K562 (cell line): ENCODE results near the gene OR6P1. TPM values are rescaled to one million over a fixed set of nuclear protein-coding genes. Genes with fewer than 3 reads are reported as not detected.

Experiments
- ATAC-seq: fragments of 200-7000 bp; cut with Tn5 transposase; 3 replicates; pipeline ENCODE4 v1.9.1; 2020; ENCODE audit warnings: moderate library complexity
- BruUV-seq: library from RNA; stranded (reverse); fragments of 400-500 nt; replicated peaks from 2 replicates; lab custom pipeline; 2021; lab: Mats Ljungman, UMichigan
- CTCF ChIA-PET: fragments of 300-600 bp; formaldehyde crosslinking; extraction: SDS; loops from one replicate; lab custom pipeline; 2021; ENCODE audit warnings: low intra/inter-chr PET ratio; lab: Yijun Ruan, JAX
- POLR2A ChIA-PET: fragments of 300-600, 350-650 bp; sonication (Branson Sonifier 250); formaldehyde crosslinking; extraction: SDS; loops from one replicate; lab custom pipeline; 2021; ENCODE audit warnings: antibody characterized with exemption, inconsistent platforms; lab: Yijun Ruan, JAX
- DNase-seq, 4 experiments: peaks; one replicate each; pipeline versions ENCODE4 v3.0.0 to v3.0.0-alpha.2; 2011 to 2018; ENCODE audit warnings: low spot score in 3 of 4, mixed read lengths in 3 of 4; ENCODE audit errors: extremely low read depth in 1 of 4
- FAIRE-seq: peaks from 2 replicates; lab custom pipeline; 2011; peaks lifted over from hg19 to GRCh38; lab: Jason Lieb, UNC
- H2AFZ ChIP-seq: 2 replicates; pipeline ENCODE4 v1.6.0; 2011; ENCODE audit warnings: low read depth, low read length, control low read depth, inconsistent platforms
- H3K27ac ChIP-seq: fragments of 200-600 bp; 3 replicates; pipeline ENCODE4 v1.8.0; 2011; ENCODE audit warnings: low read depth, mild to moderate bottlenecking, control low read depth, inconsistent platforms, low read length, moderate library complexity, mixed read lengths; ENCODE audit errors: extremely low read depth
- H3K27me3 ChIP-seq, 2 experiments: fragments of 300-600 bp in 1 of 2; 2 replicates in 1 of 2; 3 replicates in 1 of 2; pipeline versions ENCODE4 v1.6.0 to v1.8.0; 2011; ENCODE audit warnings: inconsistent platforms in 2 of 2, low read length in 2 of 2, mild to moderate bottlenecking in 1 of 2, mixed read lengths in 1 of 2, moderate library complexity in 1 of 2; ENCODE audit not compliant: control insufficient read depth in 2 of 2, insufficient read depth in 2 of 2
- H3K36me3 ChIP-seq: fragments of 300-600 bp; 3 replicates; pipeline ENCODE4 v1.8.0; 2011; ENCODE audit warnings: mild to moderate bottlenecking, low read length, inconsistent platforms; ENCODE audit not compliant: control insufficient read depth, insufficient read depth
- H3K4me1 ChIP-seq, 2 experiments: fragments of 200-600 bp in 1 of 2; replicated peaks in 1 of 2; 2 replicates in 1 of 2; 3 replicates in 1 of 2; pipeline versions ENCODE4 v1.5.1 to v1.8.0; 2011; ENCODE audit warnings: inconsistent platforms in 2 of 2, low read length in 2 of 2, mild to moderate bottlenecking in 1 of 2, mixed read lengths in 1 of 2, moderate library complexity in 1 of 2; ENCODE audit not compliant: control insufficient read depth in 2 of 2, insufficient read depth in 2 of 2
- H3K4me2 ChIP-seq: 2 replicates; pipeline ENCODE4 v1.6.1; 2011; ENCODE audit warnings: low read length, control low read depth, inconsistent platforms, mixed read lengths; ENCODE audit not compliant: insufficient read depth
- H3K4me3 ChIP-seq: fragments of 200-600 bp; sonication (generic), shearing (Covaris generic); 2 replicates; pipeline ENCODE4 v1.5.1; 2016; ENCODE audit warnings: control low read depth, inconsistent platforms
- H3K79me2 ChIP-seq: fragments of 200-600 bp; 3 replicates; pipeline ENCODE4 v1.8.0; 2011; ENCODE audit warnings: low read length, inconsistent platforms; ENCODE audit not compliant: control insufficient read depth, insufficient read depth
- H3K9ac ChIP-seq, 2 experiments: 2 replicates each; pipeline versions ENCODE4 v1.6.0 to v1.6.1; 2011; ENCODE audit warnings: low read depth in 2 of 2, low read length in 2 of 2, control low read depth in 1 of 2, inconsistent platforms in 1 of 2, mild to moderate bottlenecking in 1 of 2, mixed read lengths in 1 of 2; ENCODE audit not compliant: insufficient read depth in 1 of 2
- H3K9me1 ChIP-seq: one replicate; pipeline ENCODE4 v1.6.0; 2011; ENCODE audit warnings: inconsistent platforms, mild to moderate bottlenecking, low read length, moderate library complexity; ENCODE audit not compliant: control insufficient read depth, insufficient read depth
- H3K9me3 ChIP-seq: replicated peaks from 2 replicates; pipeline ENCODE4 v1.5.1; 2011; ENCODE audit warnings: low read depth, low read length, inconsistent platforms; ENCODE audit not compliant: control insufficient read depth, insufficient read depth
- H4K20me1 ChIP-seq: replicated peaks from 2 replicates; pipeline ENCODE4 v1.6.1; 2011; ENCODE audit warnings: low read length, inconsistent platforms, mixed read lengths; ENCODE audit not compliant: control insufficient read depth, insufficient read depth
- BRF1 ChIP-seq: IDR thresholded peaks from 3 replicates; pipeline ENCODE4 v1.6.1; 2011; ENCODE audit warnings: borderline replicate concordance, mild to moderate bottlenecking; ENCODE audit not compliant: insufficient read length; ENCODE audit errors: extremely low read depth
- FOXA3 ChIP-seq, 2 experiments: fragments of 450-650 bp in 1 of 2; sonication (generic) in 1 of 2; formaldehyde crosslinking; IDR thresholded peaks in 1 of 2; conservative IDR thresholded peaks in 1 of 2; 2 replicates each; pipeline versions ENCODE4 v1.4.0 to v1.8.0; 2020 to 2022; ENCODE audit warnings: mild to moderate bottlenecking in 2 of 2, missing genetic modification reagents in 1 of 2
- HNRNPLL ChIP-seq: fragments of 200-400 bp; formaldehyde crosslinking; IDR thresholded peaks from 2 replicates; pipeline ENCODE4 v1.6.1; 2017; ENCODE audit warnings: low read length, low read depth, mild to moderate bottlenecking; ENCODE audit not compliant: poor library complexity, severe bottlenecking
- NRF1 ChIP-seq, 2 experiments: fragments of 450-650 bp; IDR thresholded peaks in 1 of 2; conservative IDR thresholded peaks in 1 of 2; 2 replicates each; pipeline ENCODE4 v1.6.1; 2014; ENCODE audit warnings: mild to moderate bottlenecking in 2 of 2
- SRSF1 ChIP-seq: fragments of 200-400 bp; formaldehyde crosslinking; IDR thresholded peaks from 2 replicates; pipeline ENCODE4 v1.6.1; 2017; ENCODE audit warnings: mild to moderate bottlenecking, low read depth, low read length, moderate library complexity
- ZNF197 ChIP-seq: fragments of 200-800 bp; sonication (Bioruptor generic); IDR thresholded peaks from 2 replicates; pipeline ENCODE4 v1.6.1; 2016; ENCODE audit warnings: low read depth, missing genetic modification characterization, missing compliant biosample characterization
- WGBS: fragments of 100-300 bp; shearing (Covaris generic); methylation state at CpG from one replicate; pipeline ENCODE4 v1.1.6; 2016; ENCODE audit warnings: low coverage, mixed read lengths; ENCODE audit not compliant: insufficient coverage; ENCODE audit errors: missing lambda C conversion rate; 5-methylcytosine and 5-hydroxymethylcytosine counted together
- in situ Hi-C: fragments of 300-500 bp; cut with MboI; formaldehyde crosslinking; loops from 4 replicates; pipeline ENCODE4 v1.15.0; 2018; ENCODE audit warnings: inconsistent platforms, mixed read lengths
- intact Hi-C: fragments of 100-400 bp; cut with micrococcal nuclease; formaldehyde crosslinking; loops from 2 replicates; pipeline ENCODE4 v1.14.2; 2022
- polyA plus RNA-seq, 8 experiments: library from polyadenylated mRNA; depleted of rRNA in 4 of 8; stranded (reverse) in 5 of 8; unstranded in 3 of 8; fragments of >200 nt; fragmentation: Nextera tagmentation in 2 of 8; fragmentation: Illumina TruSeq in 1 of 8; extraction: Ambion mirVana in 2 of 8; extraction: Trizol in 1 of 8; gene quantifications; 2 replicates each; pipeline versions ENCODE4 v1.2.1 to v1.2.3, GENCODE V29; 2011 to 2014; ENCODE audit warnings: inconsistent platforms in 1 of 8, missing spikeins in 1 of 8
- total RNA-seq, 7 experiments: library from RNA; depleted of rRNA in 6 of 7; stranded (reverse); fragments of >200 nt in 6 of 7; fragmentation: Illumina TruSeq in 2 of 7; extraction: Trizol in 2 of 7; gene quantifications; 2 replicates each; pipeline versions ENCODE4 v1.2.1 to v1.2.3, GENCODE V29; 2011 to 2021; ENCODE audit warnings: low replicate concordance in 1 of 7
- TF ChIP-seq, protein P1 (sequence below): fragments of 450-650 bp; formaldehyde crosslinking; IDR thresholded peaks from 2 replicates; pipeline ENCODE4 v1.4.0; 2022; ENCODE audit warnings: missing genetic modification characterization
- TF ChIP-seq, protein P2 (sequence below): fragments of 450-650 bp; IDR thresholded peaks from 2 replicates; pipeline ENCODE4 v1.6.1; 2016; ENCODE audit warnings: mild to moderate bottlenecking, moderate library complexity

OR6P1 gene
- total and polyA plus RNA-seq, 9 of the 15 experiments (the other 6 are each of a cell fraction or from before 2014, with no cell fraction given) = not detected

DNA sequence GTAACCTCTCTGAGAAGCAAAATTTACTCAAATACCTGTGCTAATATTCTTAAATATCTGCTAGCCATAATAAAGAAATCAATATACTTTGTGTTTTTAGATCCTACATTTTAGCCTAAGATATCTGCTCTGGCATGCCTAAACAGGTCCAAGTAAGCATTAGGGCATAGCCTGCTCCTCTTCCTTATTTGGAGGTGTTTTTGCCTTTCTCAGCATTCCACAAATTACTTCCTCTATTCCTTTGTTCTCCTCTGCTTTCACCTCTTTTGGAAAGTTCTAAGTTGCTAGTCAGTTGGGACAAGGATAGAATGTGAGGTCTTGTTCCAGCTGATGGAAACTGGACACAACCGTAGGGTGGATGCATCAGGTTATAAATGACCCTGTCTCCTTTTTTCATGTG is 16.6 kb upstream of the OR6P1 start:
- no peak for FAIRE-seq
- no peaks in the 10 kb centered on the region for H3K9me1 ChIP-seq
- H3K9me3 ChIP-seq = no peaks in the 10 kb centered on the region
- H2AFZ ChIP-seq = no peak overlapping the region
- no peak overlapping the region for H3K27ac ChIP-seq
- H3K36me3 ChIP-seq = no peaks in the 10 kb centered on the region
- in situ Hi-C loops = no loop called here
- CTCF ChIA-PET = no interaction called here
- BruUV-seq = no TSS peak
- intact Hi-C loops = no loop called here
- POLR2A ChIA-PET = no interaction called here
- TF ChIP-seq BRF1 (no peak), NRF1 (conservative IDR thresholded peaks at IDR 0.05 in 1 of 2, IDR thresholded peaks at IDR 0.05 in 1 of 2) (no peak), FOXA3 (CRISPR knock-in tag; conservative IDR thresholded peaks at IDR 0.05 in 1 of 2, IDR thresholded peaks at IDR 0.05 in 1 of 2) (no peak), HNRNPLL (no peak), ZNF197 (CRISPR knock-in tag) (no peak), SRSF1 (no peak)
- TF ChIP-seq, protein P1, sequence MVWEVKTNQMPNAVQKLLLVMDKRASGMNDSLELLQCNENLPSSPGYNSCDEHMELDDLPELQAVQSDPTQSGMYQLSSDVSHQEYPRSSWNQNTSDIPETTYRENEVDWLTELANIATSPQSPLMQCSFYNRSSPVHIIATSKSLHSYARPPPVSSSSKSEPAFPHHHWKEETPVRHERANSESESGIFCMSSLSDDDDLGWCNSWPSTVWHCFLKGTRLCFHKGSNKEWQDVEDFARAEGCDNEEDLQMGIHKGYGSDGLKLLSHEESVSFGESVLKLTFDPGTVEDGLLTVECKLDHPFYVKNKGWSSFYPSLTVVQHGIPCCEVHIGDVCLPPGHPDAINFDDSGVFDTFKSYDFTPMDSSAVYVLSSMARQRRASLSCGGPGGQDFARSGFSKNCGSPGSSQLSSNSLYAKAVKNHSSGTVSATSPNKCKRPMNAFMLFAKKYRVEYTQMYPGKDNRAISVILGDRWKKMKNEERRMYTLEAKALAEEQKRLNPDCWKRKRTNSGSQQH (CRISPR knock-in tag) = no peak
- TF ChIP-seq, protein P2, sequence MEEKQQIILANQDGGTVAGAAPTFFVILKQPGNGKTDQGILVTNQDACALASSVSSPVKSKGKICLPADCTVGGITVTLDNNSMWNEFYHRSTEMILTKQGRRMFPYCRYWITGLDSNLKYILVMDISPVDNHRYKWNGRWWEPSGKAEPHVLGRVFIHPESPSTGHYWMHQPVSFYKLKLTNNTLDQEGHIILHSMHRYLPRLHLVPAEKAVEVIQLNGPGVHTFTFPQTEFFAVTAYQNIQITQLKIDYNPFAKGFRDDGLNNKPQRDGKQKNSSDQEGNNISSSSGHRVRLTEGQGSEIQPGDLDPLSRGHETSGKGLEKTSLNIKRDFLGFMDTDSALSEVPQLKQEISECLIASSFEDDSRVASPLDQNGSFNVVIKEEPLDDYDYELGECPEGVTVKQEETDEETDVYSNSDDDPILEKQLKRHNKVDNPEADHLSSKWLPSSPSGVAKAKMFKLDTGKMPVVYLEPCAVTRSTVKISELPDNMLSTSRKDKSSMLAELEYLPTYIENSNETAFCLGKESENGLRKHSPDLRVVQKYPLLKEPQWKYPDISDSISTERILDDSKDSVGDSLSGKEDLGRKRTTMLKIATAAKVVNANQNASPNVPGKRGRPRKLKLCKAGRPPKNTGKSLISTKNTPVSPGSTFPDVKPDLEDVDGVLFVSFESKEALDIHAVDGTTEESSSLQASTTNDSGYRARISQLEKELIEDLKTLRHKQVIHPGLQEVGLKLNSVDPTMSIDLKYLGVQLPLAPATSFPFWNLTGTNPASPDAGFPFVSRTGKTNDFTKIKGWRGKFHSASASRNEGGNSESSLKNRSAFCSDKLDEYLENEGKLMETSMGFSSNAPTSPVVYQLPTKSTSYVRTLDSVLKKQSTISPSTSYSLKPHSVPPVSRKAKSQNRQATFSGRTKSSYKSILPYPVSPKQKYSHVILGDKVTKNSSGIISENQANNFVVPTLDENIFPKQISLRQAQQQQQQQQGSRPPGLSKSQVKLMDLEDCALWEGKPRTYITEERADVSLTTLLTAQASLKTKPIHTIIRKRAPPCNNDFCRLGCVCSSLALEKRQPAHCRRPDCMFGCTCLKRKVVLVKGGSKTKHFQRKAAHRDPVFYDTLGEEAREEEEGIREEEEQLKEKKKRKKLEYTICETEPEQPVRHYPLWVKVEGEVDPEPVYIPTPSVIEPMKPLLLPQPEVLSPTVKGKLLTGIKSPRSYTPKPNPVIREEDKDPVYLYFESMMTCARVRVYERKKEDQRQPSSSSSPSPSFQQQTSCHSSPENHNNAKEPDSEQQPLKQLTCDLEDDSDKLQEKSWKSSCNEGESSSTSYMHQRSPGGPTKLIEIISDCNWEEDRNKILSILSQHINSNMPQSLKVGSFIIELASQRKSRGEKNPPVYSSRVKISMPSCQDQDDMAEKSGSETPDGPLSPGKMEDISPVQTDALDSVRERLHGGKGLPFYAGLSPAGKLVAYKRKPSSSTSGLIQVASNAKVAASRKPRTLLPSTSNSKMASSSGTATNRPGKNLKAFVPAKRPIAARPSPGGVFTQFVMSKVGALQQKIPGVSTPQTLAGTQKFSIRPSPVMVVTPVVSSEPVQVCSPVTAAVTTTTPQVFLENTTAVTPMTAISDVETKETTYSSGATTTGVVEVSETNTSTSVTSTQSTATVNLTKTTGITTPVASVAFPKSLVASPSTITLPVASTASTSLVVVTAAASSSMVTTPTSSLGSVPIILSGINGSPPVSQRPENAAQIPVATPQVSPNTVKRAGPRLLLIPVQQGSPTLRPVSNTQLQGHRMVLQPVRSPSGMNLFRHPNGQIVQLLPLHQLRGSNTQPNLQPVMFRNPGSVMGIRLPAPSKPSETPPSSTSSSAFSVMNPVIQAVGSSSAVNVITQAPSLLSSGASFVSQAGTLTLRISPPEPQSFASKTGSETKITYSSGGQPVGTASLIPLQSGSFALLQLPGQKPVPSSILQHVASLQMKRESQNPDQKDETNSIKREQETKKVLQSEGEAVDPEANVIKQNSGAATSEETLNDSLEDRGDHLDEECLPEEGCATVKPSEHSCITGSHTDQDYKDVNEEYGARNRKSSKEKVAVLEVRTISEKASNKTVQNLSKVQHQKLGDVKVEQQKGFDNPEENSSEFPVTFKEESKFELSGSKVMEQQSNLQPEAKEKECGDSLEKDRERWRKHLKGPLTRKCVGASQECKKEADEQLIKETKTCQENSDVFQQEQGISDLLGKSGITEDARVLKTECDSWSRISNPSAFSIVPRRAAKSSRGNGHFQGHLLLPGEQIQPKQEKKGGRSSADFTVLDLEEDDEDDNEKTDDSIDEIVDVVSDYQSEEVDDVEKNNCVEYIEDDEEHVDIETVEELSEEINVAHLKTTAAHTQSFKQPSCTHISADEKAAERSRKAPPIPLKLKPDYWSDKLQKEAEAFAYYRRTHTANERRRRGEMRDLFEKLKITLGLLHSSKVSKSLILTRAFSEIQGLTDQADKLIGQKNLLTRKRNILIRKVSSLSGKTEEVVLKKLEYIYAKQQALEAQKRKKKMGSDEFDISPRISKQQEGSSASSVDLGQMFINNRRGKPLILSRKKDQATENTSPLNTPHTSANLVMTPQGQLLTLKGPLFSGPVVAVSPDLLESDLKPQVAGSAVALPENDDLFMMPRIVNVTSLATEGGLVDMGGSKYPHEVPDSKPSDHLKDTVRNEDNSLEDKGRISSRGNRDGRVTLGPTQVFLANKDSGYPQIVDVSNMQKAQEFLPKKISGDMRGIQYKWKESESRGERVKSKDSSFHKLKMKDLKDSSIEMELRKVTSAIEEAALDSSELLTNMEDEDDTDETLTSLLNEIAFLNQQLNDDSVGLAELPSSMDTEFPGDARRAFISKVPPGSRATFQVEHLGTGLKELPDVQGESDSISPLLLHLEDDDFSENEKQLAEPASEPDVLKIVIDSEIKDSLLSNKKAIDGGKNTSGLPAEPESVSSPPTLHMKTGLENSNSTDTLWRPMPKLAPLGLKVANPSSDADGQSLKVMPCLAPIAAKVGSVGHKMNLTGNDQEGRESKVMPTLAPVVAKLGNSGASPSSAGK = no peak
- TF ChIP-seq, all 486 proteins: peak for 0
- ATAC-seq (no peak), DNase-seq (no peak)
- H3K9ac ChIP-seq = no peak overlapping the region
- H4K20me1 ChIP-seq = no peaks in the 10 kb centered on the region
- no peak overlapping the region for H3K4me3 ChIP-seq
- no peak overlapping the region for H3K4me2 ChIP-seq
- no peaks in the 10 kb centered on the region for H3K79me2 ChIP-seq
- H3K4me1 ChIP-seq = no peaks in the 10 kb centered on the region
- WGBS = 0% methylated on average over 1 of the region's 1 CpG
- H3K27me3 ChIP-seq = no peaks in the 10 kb centered on the region
